Ishikawa (cell line): ENCODE results near the gene PCDH9.

Source experiments
- CEBPB ChIP-seq: IDR thresholded peaks from 2 replicates; pipeline ENCODE4 v1.6.1; 2012
- CREB1 ChIP-seq: IDR thresholded peaks from 2 replicates; pipeline ENCODE4 v1.6.1; 2012; ENCODE audit warnings: low read depth
- FOXM1 ChIP-seq: IDR thresholded peaks from 2 replicates; pipeline ENCODE4 v1.6.1; 2012; ENCODE audit warnings: low read depth, borderline replicate concordance
- NFIC ChIP-seq: IDR thresholded peaks from 2 replicates; pipeline ENCODE4 v1.6.1; 2012
- RAD21 ChIP-seq: IDR thresholded peaks from 2 replicates; pipeline ENCODE4 v1.6.1; 2012; ENCODE audit warnings: low read depth
- TAF1 ChIP-seq: IDR thresholded peaks from 2 replicates; pipeline ENCODE4 v1.6.1; 2012; ENCODE audit warnings: low read depth, mild to moderate bottlenecking
- YY1 ChIP-seq: IDR thresholded peaks from 2 replicates; pipeline ENCODE4 v1.6.1; 2012; ENCODE audit warnings: low read depth
- ZBTB7A ChIP-seq: IDR thresholded peaks from 2 replicates; pipeline ENCODE4 v1.6.1; 2012; ENCODE audit warnings: low read depth
- TF ChIP-seq, protein P1 (sequence below): IDR thresholded peaks from 2 replicates; pipeline ENCODE4 v1.6.1; 2012
- TF ChIP-seq, protein P2 (sequence below): IDR thresholded peaks from 2 replicates; pipeline ENCODE4 v1.6.1; 2012; ENCODE audit warnings: low read depth, mild to moderate bottlenecking

DNA sequence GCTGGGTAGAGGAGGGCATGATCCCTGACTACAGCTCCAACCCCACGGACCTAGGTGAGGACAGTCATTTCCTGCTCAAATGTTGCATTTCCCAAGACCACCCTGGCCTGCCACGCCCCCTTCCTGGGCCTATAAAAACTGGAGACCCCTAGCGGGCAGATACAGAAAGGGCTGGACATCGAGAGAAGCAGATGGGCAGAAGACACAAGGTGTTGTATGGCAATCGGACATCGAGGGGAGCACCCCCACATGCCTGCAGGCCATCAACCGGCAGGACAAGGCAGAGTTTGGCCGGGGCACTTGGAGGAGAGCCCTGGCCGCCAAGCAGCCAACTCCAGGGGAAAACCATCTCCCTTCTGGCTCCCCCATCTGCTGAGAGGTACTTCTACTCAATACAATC is 746.4 kb downstream of the PCDH9 start:
- TF ChIP-seq TAF1 (no peak), YY1 (no peak), NFIC (no peak), CREB1 (no peak), ZBTB7A (no peak), FOXM1 (no peak), CEBPB (no peak), RAD21 (no peak)
- TF ChIP-seq, protein P1, sequence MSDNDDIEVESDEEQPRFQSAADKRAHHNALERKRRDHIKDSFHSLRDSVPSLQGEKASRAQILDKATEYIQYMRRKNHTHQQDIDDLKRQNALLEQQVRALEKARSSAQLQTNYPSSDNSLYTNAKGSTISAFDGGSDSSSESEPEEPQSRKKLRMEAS = no peak
- TF ChIP-seq, protein P2, sequence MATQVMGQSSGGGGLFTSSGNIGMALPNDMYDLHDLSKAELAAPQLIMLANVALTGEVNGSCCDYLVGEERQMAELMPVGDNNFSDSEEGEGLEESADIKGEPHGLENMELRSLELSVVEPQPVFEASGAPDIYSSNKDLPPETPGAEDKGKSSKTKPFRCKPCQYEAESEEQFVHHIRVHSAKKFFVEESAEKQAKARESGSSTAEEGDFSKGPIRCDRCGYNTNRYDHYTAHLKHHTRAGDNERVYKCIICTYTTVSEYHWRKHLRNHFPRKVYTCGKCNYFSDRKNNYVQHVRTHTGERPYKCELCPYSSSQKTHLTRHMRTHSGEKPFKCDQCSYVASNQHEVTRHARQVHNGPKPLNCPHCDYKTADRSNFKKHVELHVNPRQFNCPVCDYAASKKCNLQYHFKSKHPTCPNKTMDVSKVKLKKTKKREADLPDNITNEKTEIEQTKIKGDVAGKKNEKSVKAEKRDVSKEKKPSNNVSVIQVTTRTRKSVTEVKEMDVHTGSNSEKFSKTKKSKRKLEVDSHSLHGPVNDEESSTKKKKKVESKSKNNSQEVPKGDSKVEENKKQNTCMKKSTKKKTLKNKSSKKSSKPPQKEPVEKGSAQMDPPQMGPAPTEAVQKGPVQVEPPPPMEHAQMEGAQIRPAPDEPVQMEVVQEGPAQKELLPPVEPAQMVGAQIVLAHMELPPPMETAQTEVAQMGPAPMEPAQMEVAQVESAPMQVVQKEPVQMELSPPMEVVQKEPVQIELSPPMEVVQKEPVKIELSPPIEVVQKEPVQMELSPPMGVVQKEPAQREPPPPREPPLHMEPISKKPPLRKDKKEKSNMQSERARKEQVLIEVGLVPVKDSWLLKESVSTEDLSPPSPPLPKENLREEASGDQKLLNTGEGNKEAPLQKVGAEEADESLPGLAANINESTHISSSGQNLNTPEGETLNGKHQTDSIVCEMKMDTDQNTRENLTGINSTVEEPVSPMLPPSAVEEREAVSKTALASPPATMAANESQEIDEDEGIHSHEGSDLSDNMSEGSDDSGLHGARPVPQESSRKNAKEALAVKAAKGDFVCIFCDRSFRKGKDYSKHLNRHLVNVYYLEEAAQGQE = no peak
